GM23338 (cell line): ENCODE measurements around the gene AQP3. TPM values are rescaled to one million over a fixed set of nuclear protein-coding genes. Genes with fewer than 3 reads are reported as not detected.

Source experiments
- ATAC-seq: fragments of 200-7000 bp; cut with Tn5 transposase; 3 replicates; pipeline ENCODE4 v1.9.1; 2020
- DNase-seq: peaks from one replicate; pipeline ENCODE4 v3.0.0-alpha.2; 2015; ENCODE audit warnings: low spot score
- H2AFZ ChIP-seq: fragments of 200-600 bp; sonication (generic); 2 replicates; pipeline ENCODE4 v1.8.0; 2016; ENCODE audit warnings: antibody characterized with exemption, mild to moderate bottlenecking, moderate library complexity
- H3F3A ChIP-seq: fragments of 200-600 bp; sonication (generic); replicated peaks from 2 replicates; pipeline ENCODE4 v1.8.0; 2017; ENCODE audit warnings: antibody characterized with exemption, mixed run types, low read depth
- H3K27ac ChIP-seq: fragments of 200-600 bp; sonication (generic); 2 replicates; pipeline ENCODE4 v1.6.1; 2016; ENCODE audit warnings: low read depth
- H3K27me3 ChIP-seq: fragments of 200-600 bp; sonication (generic); 2 replicates; pipeline ENCODE4 v1.8.0; 2016; ENCODE audit warnings: mild to moderate bottlenecking, mixed run types, moderate library complexity; ENCODE audit not compliant: insufficient read depth
- H3K36me3 ChIP-seq: fragments of 200-600 bp; sonication (generic); 2 replicates; pipeline ENCODE4 v1.8.0; 2016; ENCODE audit warnings: mild to moderate bottlenecking; ENCODE audit not compliant: insufficient read depth
- H3K4me1 ChIP-seq: fragments of 200-600 bp; sonication (generic); 2 replicates; pipeline ENCODE4 v1.8.0; 2016; ENCODE audit warnings: mild to moderate bottlenecking, moderate library complexity; ENCODE audit not compliant: insufficient read depth
- H3K4me2 ChIP-seq: fragments of 200-600 bp; sonication (generic); 2 replicates; pipeline ENCODE4 v1.7.1; 2017; ENCODE audit warnings: mixed run types
- H3K4me3 ChIP-seq: fragments of 200-600 bp; sonication (generic); 2 replicates; pipeline ENCODE4 v1.6.1; 2016; ENCODE audit warnings: mixed run types
- H3K79me2 ChIP-seq: fragments of 200-600 bp; sonication (generic); replicated peaks from 2 replicates; pipeline ENCODE4 v1.8.0; 2017; ENCODE audit warnings: mild to moderate bottlenecking; ENCODE audit not compliant: insufficient read depth
- H3K9me2 ChIP-seq: fragments of 200-600 bp; sonication (generic); 2 replicates; pipeline ENCODE4 v1.8.0; 2017; ENCODE audit not compliant: insufficient read depth
- H4K20me1 ChIP-seq: fragments of 200-600 bp; sonication (generic); replicated peaks from 2 replicates; pipeline ENCODE4 v1.8.0; 2017; ENCODE audit warnings: mild to moderate bottlenecking; ENCODE audit not compliant: insufficient read depth
- H3K27ac Mint-ChIP-seq: 2 replicates; pipeline ENCODE4 v1.8.0; 2020; ENCODE audit warnings: inconsistent platforms, mild to moderate bottlenecking, moderate library complexity, mixed read lengths
- H3K27me3 Mint-ChIP-seq: 3 replicates; pipeline ENCODE4 v1.8.0; 2022; ENCODE audit warnings: low read depth, mild to moderate bottlenecking, moderate library complexity, mixed read lengths, inconsistent platforms; ENCODE audit not compliant: insufficient read depth, poor library complexity
- H3K36me3 Mint-ChIP-seq: 3 replicates; pipeline ENCODE4 v1.8.0; 2021; ENCODE audit warnings: low read depth, mild to moderate bottlenecking, inconsistent platforms, moderate library complexity, mixed read lengths
- H3K4me1 Mint-ChIP-seq: 3 replicates; pipeline ENCODE4 v1.8.0; 2020; ENCODE audit warnings: mild to moderate bottlenecking, inconsistent platforms, mixed read lengths
- H3K4me3 Mint-ChIP-seq: 3 replicates; pipeline ENCODE4 v1.8.0; 2021; ENCODE audit warnings: moderate library complexity, mild to moderate bottlenecking, inconsistent platforms, mixed read lengths
- H3K9me3 Mint-ChIP-seq: 3 replicates; pipeline ENCODE4 v1.8.0; 2020; ENCODE audit warnings: moderate library complexity, mild to moderate bottlenecking, inconsistent platforms, mixed read lengths
- CREB1 ChIP-seq: fragments of 250-450 bp; sonication (Bioruptor Pico); IDR thresholded peaks from 2 replicates; pipeline ENCODE4 v1.5.0; 2020; ENCODE audit warnings: low read depth, mild to moderate bottlenecking, moderate library complexity
- CTCF ChIP-seq, 2 experiments: fragments of 200-600 bp in 1 of 2; sonication (generic) in 1 of 2; conservative IDR thresholded peaks; 2 replicates each; pipeline versions ENCODE4 v1.5.1 to v1.6.1; 2016 to 2017; ENCODE audit warnings: antibody characterized with exemption in 2 of 2, low read depth in 2 of 2, mild to moderate bottlenecking in 2 of 2, moderate library complexity in 1 of 2
- ETS1 ChIP-seq: IDR thresholded peaks from 2 replicates; pipeline ENCODE4 v1.6.1; 2016; ENCODE audit warnings: antibody characterized with exemption
- EZH2phosphoT487 ChIP-seq: fragments of 200-600 bp; sonication (generic); IDR thresholded peaks from one replicate; pipeline ENCODE4 v1.8.1; 2018; ENCODE audit warnings: antibody characterized with exemption; ENCODE audit not compliant: unreplicated experiment
- JUNB ChIP-seq: IDR thresholded peaks from one replicate; pipeline ENCODE4 v1.6.1; 2016; ENCODE audit warnings: antibody characterized with exemption; ENCODE audit not compliant: unreplicated experiment
- NANOG ChIP-seq: IDR thresholded peaks from 2 replicates; pipeline ENCODE4 v1.6.1; 2016; ENCODE audit warnings: antibody characterized with exemption, borderline replicate concordance
- POLR2AphosphoS5 ChIP-seq: IDR thresholded peaks from 2 replicates; pipeline ENCODE4 v1.6.1; 2016; ENCODE audit warnings: antibody characterized with exemption, low read depth
- REST ChIP-seq: IDR thresholded peaks from one replicate; pipeline ENCODE4 v1.6.1; 2018; ENCODE audit warnings: antibody characterized with exemption; ENCODE audit not compliant: unreplicated experiment
- STAT1 ChIP-seq: IDR thresholded peaks from one replicate; pipeline ENCODE4 v1.6.1; 2016; ENCODE audit warnings: antibody characterized with exemption; ENCODE audit not compliant: unreplicated experiment
- ZNF114 ChIP-seq: fragments of 250-450 bp; sonication (Bioruptor Pico); IDR thresholded peaks from 2 replicates; pipeline ENCODE4 v1.5.0; 2020; ENCODE audit warnings: mild to moderate bottlenecking, moderate library complexity
- polyA plus RNA-seq: library from polyadenylated mRNA; unstranded; fragments of >200 nt; fragmentation: Nextera tagmentation; extraction: Ambion mirVana; gene quantifications from 2 replicates; pipeline ENCODE4 v1.2.1, GENCODE V29; 2016
- total RNA-seq: library from RNA; depleted of rRNA; stranded (reverse); fragments of >200 nt; shearing (Covaris generic); gene quantifications from 2 replicates; pipeline ENCODE4 v1.2.3, GENCODE V29; 2014

Gene AQP3
- total and polyA plus RNA-seq, 2 experiments from 2014 or later, result 1.4 to 3.5 TPM

GRCh38 chr9:33414268-33414667 lies 33.1 kb downstream of the AQP3 start (continued):
- no peak for TF ChIP-seq CTCF (conservative IDR thresholded peaks at IDR 0.05; ENCODE audit: low read depth in 2 of 2)
- TF ChIP-seq REST, result no peak
- no peak for TF ChIP-seq ZNF114 (CRISPR knock-in tag)
- no peak for TF ChIP-seq JUNB
- no peak for TF ChIP-seq EZH2phosphoT487
- no peak for TF ChIP-seq CREB1 (CRISPR knock-in tag)
- no peak for TF ChIP-seq POLR2AphosphoS5

DNA sequence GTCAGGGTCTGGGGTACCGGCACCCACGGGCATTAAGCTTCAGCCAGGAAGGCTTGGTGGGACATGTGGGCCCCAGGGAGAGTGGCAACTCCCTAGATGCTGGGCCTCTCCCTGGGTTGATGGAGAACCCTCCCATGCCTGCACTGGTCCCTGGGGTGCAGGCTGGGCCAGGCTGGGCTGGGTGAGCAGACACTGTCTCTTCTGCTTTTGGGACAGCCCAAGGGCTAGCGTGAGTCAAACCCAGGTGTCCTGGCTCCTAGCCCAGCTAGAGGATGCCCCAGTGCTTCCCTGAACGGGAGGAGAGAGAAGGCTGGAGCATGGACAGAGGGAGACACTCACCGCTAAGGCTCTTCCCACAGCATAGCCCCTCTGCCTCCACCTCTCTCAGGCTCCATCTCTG lies 39.3 kb downstream of the AQP3 start:
- H3K79me2 ChIP-seq, result no peaks in the 10 kb centered on the region
- H2AFZ ChIP-seq, result no peak overlapping the region
- H4K20me1 ChIP-seq, result no peaks in the 10 kb centered on the region
- H3K27ac Mint-ChIP-seq, result no peak overlapping the region
- DNase-seq, result no peak
- H3K4me3 ChIP-seq, result no peak overlapping the region
- H3K4me2 ChIP-seq, result no peak overlapping the region
- ATAC-seq, result no peak
- no peaks in the 10 kb centered on the region for H3K36me3 ChIP-seq
- no peaks in the 10 kb centered on the region for H3K4me1 Mint-ChIP-seq
- no peak overlapping the region for H3K4me3 Mint-ChIP-seq
- H3K27me3 Mint-ChIP-seq, result peaks cover 10% of the 10 kb centered on the region
- H3K36me3 Mint-ChIP-seq, result no peaks in the 10 kb centered on the region; the same call in 2 of the 3 replicates
- H3K4me1 ChIP-seq, result no peaks in the 10 kb centered on the region
- no peaks in the 10 kb centered on the region; the same call in 2 of the 3 replicates for H3K9me3 Mint-ChIP-seq
- no peaks in the 10 kb centered on the region for H3F3A ChIP-seq
- no peak overlapping the region for H3K27ac ChIP-seq
- no peaks in the 10 kb centered on the region for H3K9me2 ChIP-seq
- H3K27me3 ChIP-seq, result no peaks in the 10 kb centered on the region
- TF ChIP-seq JUNB (no peak), NANOG (no peak), ETS1 (no peak), CREB1 (CRISPR knock-in tag) (no peak), POLR2AphosphoS5 (no peak), STAT1 (no peak), EZH2phosphoT487 (no peak), CTCF (conservative IDR thresholded peaks at IDR 0.05; ENCODE audit: low read depth in 2 of 2) (no peak), REST (no peak), ZNF114 (CRISPR knock-in tag) (no peak)
